Measurements from ENCODE around the gene PDE3B. TPM values are rescaled to one million over a fixed set of nuclear protein-coding genes. Genes with fewer than 3 reads are reported as not detected.

PDE3B gene
- total RNA-seq, 1 donor from 2014 or later: 1.7 TPM

- no peak for DNase-seq (ENCODE audit: extremely low read depth, low read depth, low spot score)
Measured at GRCh38 chr11:14907411-14908213, 264.0 kb downstream of the PDE3B start.

GRCh38 chr11:14908214-14908880 lies 264.7 kb downstream of the PDE3B start:
- no peak for DNase-seq (ENCODE audit: extremely low read depth, low read depth, low spot score)

DNA sequence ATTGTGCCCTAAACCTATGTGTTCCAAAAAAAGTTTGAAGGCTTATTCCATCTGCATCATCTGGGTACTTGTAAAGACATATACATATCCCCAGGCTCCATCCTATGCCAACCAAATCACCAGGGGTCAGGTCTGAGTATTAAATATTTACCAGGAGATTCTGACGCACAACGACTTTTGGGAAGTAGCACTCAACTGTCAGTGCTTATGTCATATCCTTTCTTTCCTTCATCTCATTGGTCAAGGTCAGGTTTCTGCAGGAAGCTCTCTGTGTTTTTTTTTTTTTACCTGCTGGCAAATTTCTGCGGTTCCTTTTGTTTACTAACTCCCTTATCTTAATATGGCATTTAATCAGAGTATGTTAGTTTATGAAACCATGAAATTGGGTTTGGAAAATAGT lies 270.9 kb downstream of the PDE3B start:
- no peak for DNase-seq (ENCODE audit: extremely low read depth, low read depth, low spot score)

GRCh38 chr11:14916403-14916802 lies 272.8 kb downstream of the PDE3B start:
- DNase-seq (ENCODE audit: extremely low read depth, low read depth, low spot score): no peak

Other genes with a start within 250 kb of the PDE3B start
- gene COPB1, start 144.0 kb upstream of the PDE3B start, total RNA-seq: 162 and 184 TPM in 2 replicates
- gene PSMA1, start 123.4 kb upstream of the PDE3B start, total RNA-seq: 152 and 159 TPM in 2 replicates
- 9.0 and 10.0 TPM in 2 replicates for gene CYP2R1, start 248.4 kb downstream of the PDE3B start, total RNA-seq

All from glomerular endothelial cell (primary cell).